ENCODE results near the gene HRH1. TPM values are rescaled to one million over a fixed set of nuclear protein-coding genes. Genes with fewer than 3 reads are reported as not detected.

The HRH1 gene
- total RNA-seq, 2 donors from 2014 or later: 1.6 to 3.5 TPM

DNA sequence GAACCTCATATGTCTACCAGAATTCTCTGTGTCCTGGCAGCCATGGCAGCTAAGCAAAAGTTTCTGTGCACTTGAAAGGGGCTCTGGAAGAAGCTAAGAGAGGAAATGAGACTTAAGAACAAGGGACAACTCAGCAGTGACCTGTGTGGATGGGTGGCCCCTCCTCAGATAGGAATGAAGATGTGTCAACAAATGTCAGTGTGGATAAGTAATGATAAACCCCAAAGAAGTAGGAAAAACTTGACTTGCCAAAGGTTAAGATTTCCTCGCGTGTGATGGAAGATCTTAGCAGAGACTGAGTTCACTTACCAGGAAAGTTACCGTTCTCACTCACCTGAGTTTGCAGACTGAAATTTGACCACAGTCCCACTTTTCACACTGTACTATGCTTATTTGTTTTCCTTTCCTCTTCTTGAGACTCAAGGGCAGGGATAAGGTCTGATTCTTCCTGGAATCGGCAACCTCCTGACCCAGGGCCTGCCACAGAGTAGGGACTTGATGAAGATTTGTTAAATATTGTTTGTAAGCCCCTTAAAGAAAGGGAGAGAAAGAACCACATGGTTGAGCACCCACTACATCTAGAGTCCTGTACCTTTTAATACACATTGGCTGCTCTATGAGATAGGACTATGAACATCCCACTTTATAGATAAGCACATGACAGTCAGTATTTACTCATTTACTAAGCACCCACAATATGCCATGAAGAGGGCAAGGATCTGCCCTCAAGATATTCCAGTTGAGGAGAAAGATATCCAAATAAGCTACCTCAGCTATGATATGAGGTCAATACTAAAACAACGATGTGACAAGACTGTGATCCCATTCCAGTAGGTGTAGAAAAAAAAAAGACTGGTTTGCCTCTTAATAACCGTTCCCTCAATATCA lies 7.3 kb upstream of the HRH1 start:
- no peak overlapping the region for H3K27ac ChIP-seq
- H3K4me3 ChIP-seq: no peak overlapping the region
- no peaks in the 10 kb centered on the region for H3K27me3 ChIP-seq
- no peaks in the 10 kb centered on the region for H3K4me1 ChIP-seq
- TF ChIP-seq, protein P1, sequence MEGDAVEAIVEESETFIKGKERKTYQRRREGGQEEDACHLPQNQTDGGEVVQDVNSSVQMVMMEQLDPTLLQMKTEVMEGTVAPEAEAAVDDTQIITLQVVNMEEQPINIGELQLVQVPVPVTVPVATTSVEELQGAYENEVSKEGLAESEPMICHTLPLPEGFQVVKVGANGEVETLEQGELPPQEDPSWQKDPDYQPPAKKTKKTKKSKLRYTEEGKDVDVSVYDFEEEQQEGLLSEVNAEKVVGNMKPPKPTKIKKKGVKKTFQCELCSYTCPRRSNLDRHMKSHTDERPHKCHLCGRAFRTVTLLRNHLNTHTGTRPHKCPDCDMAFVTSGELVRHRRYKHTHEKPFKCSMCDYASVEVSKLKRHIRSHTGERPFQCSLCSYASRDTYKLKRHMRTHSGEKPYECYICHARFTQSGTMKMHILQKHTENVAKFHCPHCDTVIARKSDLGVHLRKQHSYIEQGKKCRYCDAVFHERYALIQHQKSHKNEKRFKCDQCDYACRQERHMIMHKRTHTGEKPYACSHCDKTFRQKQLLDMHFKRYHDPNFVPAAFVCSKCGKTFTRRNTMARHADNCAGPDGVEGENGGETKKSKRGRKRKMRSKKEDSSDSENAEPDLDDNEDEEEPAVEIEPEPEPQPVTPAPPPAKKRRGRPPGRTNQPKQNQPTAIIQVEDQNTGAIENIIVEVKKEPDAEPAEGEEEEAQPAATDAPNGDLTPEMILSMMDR (IDR thresholded peaks at IDR 0.05): no peak
- H3K9me3 ChIP-seq: no peaks in the 10 kb centered on the region
- no peak for DNase-seq (ENCODE audit: low spot score)
- no peaks in the 10 kb centered on the region for H3K36me3 ChIP-seq

DNA sequence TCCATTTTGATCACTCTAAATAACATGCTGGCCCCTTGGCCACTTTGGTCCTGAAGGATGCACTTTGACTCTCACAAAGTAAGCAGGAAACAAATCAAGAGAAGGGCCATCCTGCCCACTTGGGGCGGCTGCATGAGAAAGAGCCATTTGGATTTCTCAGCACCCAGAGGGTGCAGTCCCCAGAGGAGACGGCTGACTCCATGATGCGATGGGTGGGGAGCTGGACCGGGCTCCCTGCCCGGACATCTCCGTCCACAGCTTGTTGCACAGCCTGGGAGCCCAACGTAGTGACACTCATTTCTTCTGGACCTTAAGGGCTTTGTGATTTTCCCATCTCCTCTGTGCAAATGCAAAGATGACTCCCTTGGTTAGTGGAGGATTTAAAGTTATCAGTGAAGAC lies 4.0 kb upstream of the HRH1 start:
- Histone ChIP-seq H3K27me3 (no peaks in the 10 kb centered on the region), H3K9me3 (no peaks in the 10 kb centered on the region), H3K4me1 (peaks cover 0 to 8% of the 10 kb centered on the region in 2 donors), H3K36me3 (no peaks in the 10 kb centered on the region), H3K27ac (peak overlapping the region in 1 of 2 donors; percentile 6), H3K4me3 (no peak overlapping the region)
- no peak for DNase-seq (ENCODE audit: low spot score)
- TF ChIP-seq, protein P1 (IDR thresholded peaks at IDR 0.05): no peak

DNA sequence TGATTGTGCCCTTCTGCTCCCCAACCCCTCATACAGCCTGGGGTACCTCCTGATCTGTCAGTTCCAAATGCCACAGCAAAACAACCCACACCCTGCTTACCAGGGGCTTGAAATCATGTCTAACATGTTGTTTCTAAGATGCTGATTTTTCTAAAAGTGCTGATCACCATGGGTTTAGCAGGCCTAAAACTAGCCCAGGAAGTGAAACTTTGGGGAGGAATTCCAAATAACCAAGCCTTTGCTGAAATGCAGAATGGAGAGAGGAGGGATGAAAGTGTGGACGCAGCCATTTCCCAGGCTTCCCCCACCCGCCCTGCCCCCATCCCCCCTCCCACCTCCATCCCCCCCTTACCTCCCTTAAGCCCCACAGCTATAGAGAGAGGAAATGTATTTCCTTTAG lies 2.0 kb upstream of the HRH1 start:
- Histone ChIP-seq H3K4me1 (peaks cover 0 to 18% of the 10 kb centered on the region in 2 donors), H3K27ac (no peak overlapping the region), H3K36me3 (no peaks in the 10 kb centered on the region), H3K9me3 (no peaks in the 10 kb centered on the region), H3K27me3 (no peaks in the 10 kb centered on the region), H3K4me3 (no peak overlapping the region)
- TF ChIP-seq, protein P1 (IDR thresholded peaks at IDR 0.05): no peak
- no peak for DNase-seq (ENCODE audit: low spot score)

DNA sequence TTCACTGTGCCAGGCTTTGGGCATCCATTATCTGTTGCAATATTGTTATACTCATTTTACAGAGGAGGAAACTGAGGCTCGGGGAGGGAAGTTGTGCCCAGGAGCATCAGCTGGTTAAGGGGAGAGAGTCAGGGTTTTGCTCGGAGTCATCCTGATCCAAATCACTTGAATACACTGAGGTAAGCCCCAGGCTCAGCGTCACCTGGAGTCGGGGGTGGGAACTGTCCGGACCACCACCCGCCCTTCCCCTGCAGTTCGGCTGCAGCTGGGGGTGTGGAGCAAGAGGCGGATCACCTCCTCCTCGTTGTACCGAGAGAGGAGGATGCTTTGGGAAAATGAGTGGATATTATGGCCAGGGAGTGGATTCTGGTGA lies 646 bp downstream of the HRH1 start:
- peaks cover 0 to 19% of the 10 kb centered on the region in 2 donors for H3K4me1 ChIP-seq
- H3K9me3 ChIP-seq: no peaks in the 10 kb centered on the region
- no peaks in the 10 kb centered on the region for H3K27me3 ChIP-seq
- H3K36me3 ChIP-seq: no peaks in the 10 kb centered on the region
- DNase-seq (ENCODE audit: low spot score): no peak
- peak overlapping the region; percentile 42 to 54 for H3K4me3 ChIP-seq
- TF ChIP-seq, protein P1 (IDR thresholded peaks at IDR 0.05): no peak
- H3K27ac ChIP-seq: peak overlapping the region; percentile 55 to 58

DNA sequence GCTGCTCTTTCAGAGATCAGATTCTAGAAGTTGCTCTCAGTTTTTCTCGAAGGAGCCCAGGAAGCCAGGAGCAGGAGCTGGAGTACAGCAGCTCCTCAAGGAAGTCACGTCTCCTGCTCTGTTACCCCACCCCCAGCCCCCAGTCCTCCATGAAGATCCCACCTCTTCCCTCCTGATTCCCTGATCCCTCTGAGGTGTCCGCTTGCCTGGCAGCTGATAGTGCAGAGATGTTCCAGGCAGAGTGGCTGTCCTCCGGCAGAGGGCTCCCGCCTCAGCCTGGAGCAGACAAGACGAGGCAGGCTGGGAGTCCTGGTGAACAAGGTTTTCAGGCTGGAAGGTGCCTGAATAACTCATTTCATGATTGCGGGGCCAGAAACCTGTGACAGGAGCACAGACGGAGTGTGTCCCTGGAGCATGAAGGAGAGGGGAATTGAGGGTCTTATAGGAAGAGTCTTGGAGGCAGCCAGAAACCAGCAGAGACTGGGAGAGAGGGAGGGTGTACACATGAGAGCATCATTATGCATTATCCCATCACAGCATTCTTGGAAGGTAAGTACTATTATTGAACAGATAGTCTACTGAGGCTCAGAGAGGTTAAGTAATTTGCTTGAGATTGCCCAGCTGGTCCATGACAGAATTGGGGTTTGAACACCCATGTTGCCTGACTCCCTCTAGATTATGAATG lies 1.2 kb downstream of the HRH1 start:
- DNase-seq (ENCODE audit: low spot score): peak; percentile 83
- no peaks in the 10 kb centered on the region for H3K36me3 ChIP-seq
- no peaks in the 10 kb centered on the region for H3K27me3 ChIP-seq
- H3K9me3 ChIP-seq: no peaks in the 10 kb centered on the region
- peak overlapping the region; percentile 42 to 54 for H3K4me3 ChIP-seq
- H3K4me1 ChIP-seq: peaks cover 0 to 21% of the 10 kb centered on the region in 2 donors
- TF ChIP-seq, protein P1 (IDR thresholded peaks at IDR 0.05): peak; percentile 62 to 80
- peak overlapping the region; percentile 55 to 58 for H3K27ac ChIP-seq
